ENCODE data around the gene SPINK4.

DNA sequence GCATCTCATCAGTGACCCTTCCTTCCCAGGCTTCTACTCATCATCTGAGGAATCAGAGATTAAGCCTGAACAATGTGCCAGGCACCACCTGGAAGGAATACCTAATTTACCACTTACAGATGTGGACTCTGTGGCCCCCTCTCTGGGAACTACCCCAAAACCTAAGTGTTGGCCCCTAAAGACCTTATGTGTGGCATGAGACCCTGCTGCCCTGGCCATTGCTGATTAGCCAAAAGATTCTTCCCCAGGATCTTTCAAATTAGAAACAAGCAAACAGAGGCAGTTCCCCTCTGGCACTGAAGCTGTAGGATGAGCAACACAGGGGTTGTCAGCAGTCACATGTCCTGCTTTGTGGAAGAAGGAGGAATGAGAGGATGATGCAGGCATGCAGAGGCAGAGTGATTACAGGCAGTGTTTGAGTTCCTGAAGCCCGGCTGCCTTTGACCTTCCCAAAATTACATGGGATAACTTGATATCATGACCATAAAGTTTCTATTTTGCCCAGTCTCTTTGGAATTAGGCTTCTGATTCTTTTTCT, 10.6 kb downstream of the SPINK4 start:
- no peak for TF ChIP-seq EZH2 (IDR thresholded peaks at IDR 0.05; ENCODE audit: borderline replicate concordance, low read depth, low read length, severe bottlenecking)
- TF ChIP-seq, protein P1, sequence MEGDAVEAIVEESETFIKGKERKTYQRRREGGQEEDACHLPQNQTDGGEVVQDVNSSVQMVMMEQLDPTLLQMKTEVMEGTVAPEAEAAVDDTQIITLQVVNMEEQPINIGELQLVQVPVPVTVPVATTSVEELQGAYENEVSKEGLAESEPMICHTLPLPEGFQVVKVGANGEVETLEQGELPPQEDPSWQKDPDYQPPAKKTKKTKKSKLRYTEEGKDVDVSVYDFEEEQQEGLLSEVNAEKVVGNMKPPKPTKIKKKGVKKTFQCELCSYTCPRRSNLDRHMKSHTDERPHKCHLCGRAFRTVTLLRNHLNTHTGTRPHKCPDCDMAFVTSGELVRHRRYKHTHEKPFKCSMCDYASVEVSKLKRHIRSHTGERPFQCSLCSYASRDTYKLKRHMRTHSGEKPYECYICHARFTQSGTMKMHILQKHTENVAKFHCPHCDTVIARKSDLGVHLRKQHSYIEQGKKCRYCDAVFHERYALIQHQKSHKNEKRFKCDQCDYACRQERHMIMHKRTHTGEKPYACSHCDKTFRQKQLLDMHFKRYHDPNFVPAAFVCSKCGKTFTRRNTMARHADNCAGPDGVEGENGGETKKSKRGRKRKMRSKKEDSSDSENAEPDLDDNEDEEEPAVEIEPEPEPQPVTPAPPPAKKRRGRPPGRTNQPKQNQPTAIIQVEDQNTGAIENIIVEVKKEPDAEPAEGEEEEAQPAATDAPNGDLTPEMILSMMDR (IDR thresholded peaks at IDR 0.05; ENCODE audit: borderline replicate concordance, extremely low read depth, low read length, poor library complexity, severe bottlenecking), result no peak
